ENCODE data around the gene ITPR3.

DNA sequence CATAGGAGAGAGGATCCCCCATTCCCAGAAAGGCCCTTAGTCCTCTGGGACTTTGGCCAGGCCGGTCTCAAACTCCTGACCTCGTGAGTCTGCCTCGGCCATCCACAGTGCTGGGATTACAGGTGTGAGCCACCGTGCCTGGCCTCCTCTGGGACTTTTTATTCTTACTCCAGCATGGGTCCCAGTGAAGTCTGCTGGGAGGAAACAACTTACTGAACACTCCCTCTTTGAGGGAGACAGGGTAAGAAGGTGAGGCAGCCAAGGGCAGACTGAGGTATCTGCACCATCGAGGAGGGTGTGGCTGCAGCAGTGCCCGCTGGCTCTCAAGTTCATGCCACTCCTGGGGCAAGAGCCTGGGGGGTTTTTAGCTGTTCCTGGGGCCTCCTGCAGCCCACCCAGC is 43.4 kb upstream of the ITPR3 start:
- TF ChIP-seq EZH2 (IDR thresholded peaks at IDR 0.05; ENCODE audit: insufficient read depth, poor library complexity, severe bottlenecking) = no peak
- no peak for TF ChIP-seq EZH2phosphoT487 (IDR thresholded peaks at IDR 0.05; ENCODE audit: insufficient read depth, low read depth)

All from GM23248 (cell line).